ENCODE measurements around the gene MGMT. TPM values are rescaled to one million over a fixed set of nuclear protein-coding genes. Genes with fewer than 3 reads are reported as not detected.

Gene MGMT
- polyA plus RNA-seq, 3 donors = 9.5 to 23.5 (median 17.5) TPM

DNA sequence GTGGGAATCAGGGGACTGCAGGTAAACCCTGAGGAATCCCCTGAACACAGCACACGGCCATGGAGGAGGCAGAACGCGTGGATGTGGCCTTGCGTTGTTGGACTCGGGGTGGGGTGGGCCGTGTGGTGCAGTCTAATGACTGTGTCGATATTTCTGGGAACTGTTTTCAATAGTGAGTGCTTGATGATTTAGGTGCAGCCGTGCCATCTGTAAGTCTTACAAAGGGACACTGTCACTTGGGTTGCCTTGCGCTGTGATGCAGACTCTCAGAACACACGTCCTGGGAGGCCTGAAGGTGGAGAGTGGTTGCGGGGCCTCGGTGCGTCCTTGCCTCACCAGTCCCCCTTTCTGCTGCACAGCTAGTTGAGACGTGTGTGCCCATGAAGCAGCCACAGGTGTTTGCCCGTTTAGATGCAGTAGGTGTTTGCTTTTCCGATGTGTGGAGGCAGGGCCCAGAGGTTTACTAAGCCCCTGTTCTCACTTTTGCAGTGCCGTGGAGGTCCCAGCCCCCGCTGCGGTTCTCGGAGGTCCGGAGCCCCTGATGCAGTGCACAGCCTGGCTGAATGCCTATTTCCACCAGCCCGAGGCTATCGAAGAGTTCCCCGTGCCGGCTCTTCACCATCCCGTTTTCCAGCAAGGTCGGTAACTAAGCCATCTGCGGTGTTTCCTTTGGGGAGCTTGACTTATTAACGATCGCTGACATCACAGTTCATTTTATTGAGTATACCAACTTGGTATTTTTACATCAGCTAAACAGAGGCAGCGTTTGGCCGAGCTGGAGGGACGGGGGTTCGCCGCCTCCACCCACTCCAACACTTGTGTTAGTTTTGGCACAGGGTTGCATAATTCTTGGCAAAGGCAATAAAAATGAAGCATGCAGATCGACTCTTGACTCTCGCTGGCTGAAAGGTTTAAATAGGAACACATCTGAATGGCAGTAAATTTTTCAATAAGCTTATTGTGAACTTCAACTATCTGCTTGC, 240.7 kb downstream of the MGMT start:
- WGBS (ENCODE audit: insufficient coverage) = 96% methylated on average over 35 of the region's 37 CpGs
- H3K27me3 Mint-ChIP-seq (ENCODE audit: low read depth in 3 of 3) = peaks cover 0 to 1% (median 0%) of the 10 kb centered on the region in 3 donors
- peaks cover 7% of the 10 kb centered on the region for H3K4me1 Mint-ChIP-seq
- DNase-seq = no peak
- no peak overlapping the region for H3K27ac Mint-ChIP-seq
- Histone ChIP-seq H3K4me2 (replicated peaks; ENCODE audit: extremely low read depth, low read length, poor library complexity, severe bottlenecking) (no peak overlapping the region), H3K79me2 (ENCODE audit: insufficient read depth, low read length) (no peaks in the 10 kb centered on the region), H3K27me3 (ENCODE audit: control insufficient read depth in 2 of 2, insufficient read depth in 2 of 2, low read length in 2 of 2) (no peaks in the 10 kb centered on the region), H3K9me3 (replicated peaks in 1 of 2; ENCODE audit: control insufficient read depth in 1 of 2, insufficient read depth in 1 of 2, low read length in 2 of 2) (no peaks in the 10 kb centered on the region), H3K4me1 (ENCODE audit: control insufficient read depth in 1 of 2, insufficient read depth in 2 of 2, low read length in 2 of 2) (no peaks in the 10 kb centered on the region), H4K20me1 (ENCODE audit: insufficient read depth, low read length) (no peaks in the 10 kb centered on the region), H3K4me3 (replicated peaks in 1 of 3; ENCODE audit: low read depth in 2 of 3, low read length in 3 of 3) (no peak overlapping the region), H2AFZ (ENCODE audit: insufficient read depth, low read depth, low read length, poor library complexity, severe bottlenecking) (no peak overlapping the region), H3K9ac (ENCODE audit: insufficient read depth, low read length, poor library complexity, severe bottlenecking) (no peak overlapping the region), H3K36me3 (replicated peaks in 1 of 2; ENCODE audit: control insufficient read depth in 1 of 2, insufficient read depth in 2 of 2, low read length in 2 of 2) (peaks cover 0 to 3% of the 10 kb centered on the region in 2 donors), H3K27ac (ENCODE audit: low read depth in 1 of 2, low read length in 2 of 2) (no peak overlapping the region)
- peaks cover 4 to 9% of the 10 kb centered on the region in 2 donors for H3K36me3 Mint-ChIP-seq
- peaks cover 0 to 1% (median 0%) of the 10 kb centered on the region in 7 donors for H3K9me3 Mint-ChIP-seq
- intact Hi-C loops (cut with micrococcal nuclease) = no loop called here
- TF ChIP-seq, protein P1, sequence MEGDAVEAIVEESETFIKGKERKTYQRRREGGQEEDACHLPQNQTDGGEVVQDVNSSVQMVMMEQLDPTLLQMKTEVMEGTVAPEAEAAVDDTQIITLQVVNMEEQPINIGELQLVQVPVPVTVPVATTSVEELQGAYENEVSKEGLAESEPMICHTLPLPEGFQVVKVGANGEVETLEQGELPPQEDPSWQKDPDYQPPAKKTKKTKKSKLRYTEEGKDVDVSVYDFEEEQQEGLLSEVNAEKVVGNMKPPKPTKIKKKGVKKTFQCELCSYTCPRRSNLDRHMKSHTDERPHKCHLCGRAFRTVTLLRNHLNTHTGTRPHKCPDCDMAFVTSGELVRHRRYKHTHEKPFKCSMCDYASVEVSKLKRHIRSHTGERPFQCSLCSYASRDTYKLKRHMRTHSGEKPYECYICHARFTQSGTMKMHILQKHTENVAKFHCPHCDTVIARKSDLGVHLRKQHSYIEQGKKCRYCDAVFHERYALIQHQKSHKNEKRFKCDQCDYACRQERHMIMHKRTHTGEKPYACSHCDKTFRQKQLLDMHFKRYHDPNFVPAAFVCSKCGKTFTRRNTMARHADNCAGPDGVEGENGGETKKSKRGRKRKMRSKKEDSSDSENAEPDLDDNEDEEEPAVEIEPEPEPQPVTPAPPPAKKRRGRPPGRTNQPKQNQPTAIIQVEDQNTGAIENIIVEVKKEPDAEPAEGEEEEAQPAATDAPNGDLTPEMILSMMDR (IDR thresholded peaks at IDR 0.05) = no peak
- H3K4me3 Mint-ChIP-seq = no peak overlapping the region

DNA sequence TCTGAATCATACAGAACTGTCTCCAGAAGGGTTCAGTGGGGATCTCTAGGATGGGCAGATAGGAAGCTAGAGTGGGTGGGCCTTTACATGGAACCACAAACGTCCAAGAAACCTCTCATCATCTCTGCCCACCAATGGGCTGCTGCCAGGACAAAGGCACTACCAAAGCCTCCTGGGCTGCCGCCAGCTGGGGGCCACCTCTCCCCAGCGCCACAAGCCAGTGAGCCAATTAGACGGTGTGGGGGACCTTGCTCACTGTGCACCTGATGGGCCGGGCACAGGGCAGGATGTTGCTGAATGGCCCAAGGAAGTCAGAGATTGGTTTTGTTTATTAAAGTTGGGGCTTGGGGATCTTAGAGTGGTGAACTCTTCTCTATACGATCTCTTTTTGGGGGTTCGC, 242.1 kb downstream of the MGMT start:
- no peaks in the 10 kb centered on the region for H3K27me3 ChIP-seq (ENCODE audit: control insufficient read depth in 2 of 2, insufficient read depth in 2 of 2, low read length in 2 of 2)
- no peaks in the 10 kb centered on the region for H3K4me1 Mint-ChIP-seq
- no peaks in the 10 kb centered on the region for H3K4me1 ChIP-seq (ENCODE audit: control insufficient read depth in 1 of 2, insufficient read depth in 2 of 2, low read length in 2 of 2)
- H3K4me2 ChIP-seq (replicated peaks; ENCODE audit: extremely low read depth, low read length, poor library complexity, severe bottlenecking) = no peak overlapping the region
- peaks cover 0 to 1% (median 0%) of the 10 kb centered on the region in 7 donors for H3K9me3 Mint-ChIP-seq
- 96% methylated on average over 2 of the region's 7 CpGs for WGBS (ENCODE audit: insufficient coverage)
- H3K36me3 ChIP-seq (replicated peaks in 1 of 2; ENCODE audit: control insufficient read depth in 1 of 2, insufficient read depth in 2 of 2, low read length in 2 of 2) = peaks cover 0 to 3% of the 10 kb centered on the region in 2 donors
- H3K27ac ChIP-seq (ENCODE audit: low read depth in 1 of 2, low read length in 2 of 2) = no peak overlapping the region
- H3K27ac Mint-ChIP-seq = no peak overlapping the region
- peaks cover 0 to 3% (median 0%) of the 10 kb centered on the region in 3 donors for H3K27me3 Mint-ChIP-seq (ENCODE audit: low read depth in 3 of 3)
- no peak overlapping the region for H3K9ac ChIP-seq (ENCODE audit: insufficient read depth, low read length, poor library complexity, severe bottlenecking)
- H3K4me3 ChIP-seq (replicated peaks in 1 of 3; ENCODE audit: low read depth in 2 of 3, low read length in 3 of 3) = no peak overlapping the region
- H4K20me1 ChIP-seq (ENCODE audit: insufficient read depth, low read length) = no peaks in the 10 kb centered on the region
- intact Hi-C loops (cut with micrococcal nuclease) = no loop called here
- peaks cover 4 to 9% of the 10 kb centered on the region in 2 donors for H3K36me3 Mint-ChIP-seq
- H3K4me3 Mint-ChIP-seq = no peak overlapping the region
- TF ChIP-seq, protein P1 (IDR thresholded peaks at IDR 0.05) = no peak
- no peak overlapping the region for H2AFZ ChIP-seq (ENCODE audit: insufficient read depth, low read depth, low read length, poor library complexity, severe bottlenecking)
- H3K79me2 ChIP-seq (ENCODE audit: insufficient read depth, low read length) = no peaks in the 10 kb centered on the region
- no peak for DNase-seq
- no peaks in the 10 kb centered on the region for H3K9me3 ChIP-seq (replicated peaks in 1 of 2; ENCODE audit: control insufficient read depth in 1 of 2, insufficient read depth in 1 of 2, low read length in 2 of 2)

All from CD14-positive monocyte (primary cell).